IMR-90 (cell line): ENCODE measurements around the gene CUTA.

Experiments used
- CEBPB ChIP-seq: IDR thresholded peaks from 2 replicates; pipeline ENCODE4 v1.6.1; 2012; ENCODE audit warnings: low read depth, low read length, improper control_type of control experiment
- CHD1 ChIP-seq: IDR thresholded peaks from 2 replicates; pipeline ENCODE4 v1.6.1; 2012; ENCODE audit warnings: low read depth, low read length, improper control_type of control experiment
- CTCF ChIP-seq: conservative IDR thresholded peaks from 2 replicates; pipeline ENCODE4 v1.5.1; 2012; ENCODE audit warnings: mild to moderate bottlenecking, low read depth, low read length, improper control_type of control experiment
- ELK1 ChIP-seq: fragments of 150-350 bp; IDR thresholded peaks from 2 replicates; pipeline ENCODE4 v1.6.1; 2016; ENCODE audit warnings: low read depth, mild to moderate bottlenecking, low read length, moderate library complexity, borderline replicate concordance
- FOS ChIP-seq: fragments of 150-350 bp; IDR thresholded peaks from 2 replicates; pipeline ENCODE4 v1.6.1; 2016; ENCODE audit warnings: low read depth, low read length
- MAFK ChIP-seq: IDR thresholded peaks from 2 replicates; pipeline ENCODE4 v1.6.1; 2012; ENCODE audit warnings: low read depth, low read length, improper control_type of control experiment
- MAZ ChIP-seq: IDR thresholded peaks from 2 replicates; pipeline ENCODE4 v1.6.1; 2012; ENCODE audit warnings: low read depth, mild to moderate bottlenecking, low read length, improper control_type of control experiment, moderate library complexity, borderline replicate concordance
- MXI1 ChIP-seq: IDR thresholded peaks from 2 replicates; pipeline ENCODE4 v1.6.1; 2012; ENCODE audit warnings: low read depth, mild to moderate bottlenecking, low read length, moderate library complexity, borderline replicate concordance
- POLR2A ChIP-seq: IDR thresholded peaks from 2 replicates; pipeline ENCODE4 v1.6.1; 2012; ENCODE audit warnings: mild to moderate bottlenecking, low read depth, low read length
- RAD21 ChIP-seq: IDR thresholded peaks from 2 replicates; pipeline ENCODE4 v1.6.1; 2012; ENCODE audit warnings: low read length, improper control_type of control experiment
- RCOR1 ChIP-seq: IDR thresholded peaks from 2 replicates; pipeline ENCODE4 v1.6.1; 2012; ENCODE audit warnings: mild to moderate bottlenecking, low read length, improper control_type of control experiment; ENCODE audit not compliant: insufficient replicate concordance
- RFX5 ChIP-seq: IDR thresholded peaks from 2 replicates; pipeline ENCODE4 v1.8.0; 2012; ENCODE audit warnings: low read depth, mild to moderate bottlenecking, low read length, moderate library complexity
- SMC3 ChIP-seq: fragments of 150-350 bp; IDR thresholded peaks from 2 replicates; pipeline ENCODE4 v1.6.1; 2016; ENCODE audit warnings: low read depth, mild to moderate bottlenecking, antibody characterized with exemption, low read length, moderate library complexity

- TF ChIP-seq CTCF (no peak), RFX5 (no peak), FOS (no peak), CEBPB (no peak), SMC3 (no peak), MAFK (no peak), POLR2A (no peak), RCOR1 (no peak), ELK1 (no peak), RAD21 (no peak), CHD1 (no peak), MXI1 (no peak), MAZ (no peak)
Observed at GRCh38 chr6:33433001-33433543, 15.2 kb upstream of the CUTA start.
